Urinary bladder (tissue), 4 donors: ENCODE measurements around the gene SPRED2. TPM values are rescaled to one million over a fixed set of nuclear protein-coding genes. Genes with fewer than 3 reads are reported as not detected.

ENCODE experiments used
- DNase-seq: peaks from one replicate; pipeline ENCODE4 v3.0.0-alpha.2; 2015; ENCODE audit errors: extremely low spot score
- H3K27ac ChIP-seq: one replicate; pipeline ENCODE4 v1.5.1; 2013; ENCODE audit warnings: low read depth, mild to moderate bottlenecking, moderate library complexity
- H3K36me3 ChIP-seq: one replicate; pipeline ENCODE4 v1.6.1; 2013; ENCODE audit warnings: mild to moderate bottlenecking, moderate library complexity; ENCODE audit not compliant: insufficient read depth
- H3K4me1 ChIP-seq: one replicate; pipeline ENCODE4 v1.6.1; 2013; ENCODE audit warnings: mild to moderate bottlenecking, moderate library complexity; ENCODE audit not compliant: insufficient read depth
- H3K4me3 ChIP-seq: one replicate; pipeline ENCODE4 v1.5.1; 2013; ENCODE audit warnings: low read depth, low read length
- WGBS: extraction: QIAGEN DNeasy Blood & Tissue Kit; methylation state at CpG from one replicate; pipeline ENCODE4 v1.1.7; 2013; 5-methylcytosine and 5-hydroxymethylcytosine counted together
- polyA plus RNA-seq: library from polyadenylated mRNA; stranded (reverse); fragments of 200-250 nt; gene quantifications from one replicate; pipeline ENCODE4 v1.2.3, GENCODE V29; 2013
- total RNA-seq: library from RNA; depleted of rRNA; stranded (reverse); fragments of >200 nt; gene quantifications from one replicate; pipeline ENCODE4 v1.2.3, GENCODE V29; 2014
- donor health status: healthy with polysubstance abuse.
- donor health status: healthy.

The SPRED2 gene
- total and polyA plus RNA-seq, 2 donors: 12.0 to 19.1 TPM

DNA sequence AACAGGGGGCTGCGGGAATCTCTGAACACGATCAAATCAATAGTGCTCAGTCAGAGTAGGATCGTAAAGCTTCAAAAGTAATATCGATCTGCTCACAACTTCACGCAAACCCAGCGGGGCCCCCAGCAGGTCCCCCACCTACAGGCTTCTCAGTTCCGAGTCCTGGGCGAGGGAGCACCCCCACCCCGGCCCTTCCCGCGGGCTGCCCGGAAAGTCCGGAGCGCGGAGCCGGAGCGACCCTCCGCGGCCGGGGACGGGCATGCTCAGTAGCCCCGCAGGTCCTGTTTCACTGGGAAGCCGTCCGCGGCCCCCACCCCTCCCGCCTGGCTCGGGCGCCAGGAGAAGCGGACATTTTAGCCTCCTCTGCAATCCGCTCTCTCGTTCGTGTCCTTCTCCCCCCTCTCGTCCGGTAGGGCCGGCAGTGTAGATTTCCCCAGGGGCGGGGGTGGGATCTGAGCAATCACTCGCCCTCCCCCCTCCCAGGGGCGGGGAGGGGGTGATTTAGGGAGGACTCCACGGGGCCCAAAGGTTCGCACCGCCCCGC, 3.3 kb upstream of the SPRED2 start:
- peak overlapping the region; percentile 76 for H3K27ac ChIP-seq
- DNase-seq: peak; percentile 58
- no peaks in the 10 kb centered on the region for H3K36me3 ChIP-seq
- 1% methylated on average over 42 of the region's 42 CpGs for WGBS
- peak overlapping the region; percentile 58 for H3K4me3 ChIP-seq
- no peaks in the 10 kb centered on the region for H3K4me1 ChIP-seq

GRCh38 chr2:65434592-65435241, 2.3 kb upstream of the SPRED2 start:
- Histone ChIP-seq H3K27ac (no peak overlapping the region), H3K36me3 (no peaks in the 10 kb centered on the region), H3K4me3 (no peak overlapping the region), H3K4me1 (no peaks in the 10 kb centered on the region)
- WGBS: 68% methylated on average over 3 of the region's 3 CpGs
- no peak for DNase-seq

DNA sequence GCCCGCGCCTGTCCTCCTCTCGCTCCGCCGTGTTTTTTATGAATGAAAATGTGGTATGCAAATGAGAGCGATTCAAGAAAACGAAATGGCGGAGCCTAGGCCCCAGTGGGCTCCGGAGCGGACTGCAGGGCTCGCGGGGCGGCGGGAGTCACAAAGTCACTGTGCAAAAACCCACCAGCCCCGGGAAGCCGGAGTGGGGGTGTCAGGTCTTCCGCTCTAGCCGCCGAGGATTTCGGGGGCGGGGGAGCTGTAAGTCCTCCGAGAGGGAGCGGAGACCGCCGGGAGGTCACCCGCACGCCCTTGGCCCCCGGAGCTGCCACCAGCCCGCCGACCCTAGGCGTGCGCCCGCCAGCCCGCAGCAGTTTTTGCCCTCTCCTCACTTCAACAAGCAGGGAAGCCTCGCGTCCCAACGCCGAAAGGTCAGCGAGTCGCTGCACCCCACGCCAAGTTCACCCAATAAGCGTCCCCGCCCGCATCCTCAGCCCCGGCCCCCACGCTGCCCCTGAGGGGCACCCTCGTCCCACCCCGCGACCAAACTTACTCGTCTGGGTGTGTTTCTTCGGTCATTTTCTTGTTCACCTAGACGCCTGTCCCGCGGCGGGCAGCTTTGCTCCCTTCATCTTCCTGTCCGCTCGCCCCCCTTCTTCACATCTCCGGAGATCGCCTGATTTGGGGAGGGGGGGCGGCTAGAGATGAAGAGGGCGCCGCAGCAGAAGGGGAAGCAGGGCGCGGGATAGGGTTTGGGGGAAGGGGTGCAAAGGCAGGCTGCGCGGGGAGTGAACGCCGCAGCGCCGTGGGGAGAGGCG, 775 bp downstream of the SPRED2 start:
- Histone ChIP-seq H3K4me1 (no peaks in the 10 kb centered on the region), H3K27ac (peak overlapping the region; percentile 95), H3K4me3 (peak overlapping the region; percentile 84), H3K36me3 (no peaks in the 10 kb centered on the region)
- no peak for DNase-seq
- under 1% methylated on average over 71 of the region's 71 CpGs for WGBS

GRCh38 chr2:65430603-65431420, 1.6 kb downstream of the SPRED2 start:
- DNase-seq: no peak

DNA sequence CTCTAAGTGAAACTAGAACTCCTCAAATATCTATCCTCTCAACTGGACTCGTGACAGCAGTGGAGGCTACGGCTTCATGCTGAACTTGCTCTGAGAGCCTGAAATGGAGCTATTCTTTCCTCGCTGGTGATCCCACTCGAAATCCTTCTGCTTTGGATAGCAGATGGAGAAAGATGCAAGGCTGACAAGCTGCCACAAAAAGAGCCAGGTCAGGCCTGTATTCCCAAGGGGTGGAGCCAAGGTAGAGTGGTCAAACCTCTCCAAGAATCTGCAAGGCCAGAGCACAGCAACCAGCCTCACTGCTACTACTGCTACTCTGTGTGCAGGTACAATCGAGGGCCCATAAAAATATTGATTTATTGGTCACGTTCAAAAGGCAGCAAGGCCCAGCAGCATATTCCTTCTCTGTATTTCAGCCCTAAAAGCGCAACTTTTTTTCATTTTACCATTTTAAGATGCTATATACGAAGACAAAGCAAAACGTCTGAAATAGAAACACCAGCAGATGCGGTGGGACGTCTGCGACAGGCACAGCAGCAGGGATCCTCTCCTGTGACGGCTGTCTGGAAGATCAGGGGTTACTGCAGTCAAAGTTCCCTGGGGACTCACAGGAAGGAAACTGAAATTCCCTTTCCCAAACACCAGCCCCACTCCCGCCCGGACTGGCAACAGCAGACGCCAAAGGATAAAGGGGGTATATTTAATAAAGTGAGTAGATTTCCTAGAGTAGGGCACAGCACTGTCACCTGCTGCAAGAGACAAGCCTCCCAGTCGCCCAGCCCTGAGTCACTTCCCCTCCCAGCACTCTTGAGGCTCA, 2.4 kb downstream of the SPRED2 start:
- Histone ChIP-seq H3K4me3 (peak overlapping the region; percentile 84), H3K4me1 (no peaks in the 10 kb centered on the region), H3K36me3 (no peaks in the 10 kb centered on the region), H3K27ac (no peak overlapping the region)
- 33% methylated on average over 17 of the region's 17 CpGs for WGBS
- DNase-seq: no peak

More at GRCh38 chr2:65430603-65431420, 1.6 kb downstream of the SPRED2 start:
- WGBS: under 1% methylated on average over 95 of the region's 95 CpGs
- Histone ChIP-seq H3K4me3 (peak overlapping the region; percentile 84), H3K27ac (peak overlapping the region; percentile 95), H3K36me3 (no peaks in the 10 kb centered on the region), H3K4me1 (no peaks in the 10 kb centered on the region)

DNA sequence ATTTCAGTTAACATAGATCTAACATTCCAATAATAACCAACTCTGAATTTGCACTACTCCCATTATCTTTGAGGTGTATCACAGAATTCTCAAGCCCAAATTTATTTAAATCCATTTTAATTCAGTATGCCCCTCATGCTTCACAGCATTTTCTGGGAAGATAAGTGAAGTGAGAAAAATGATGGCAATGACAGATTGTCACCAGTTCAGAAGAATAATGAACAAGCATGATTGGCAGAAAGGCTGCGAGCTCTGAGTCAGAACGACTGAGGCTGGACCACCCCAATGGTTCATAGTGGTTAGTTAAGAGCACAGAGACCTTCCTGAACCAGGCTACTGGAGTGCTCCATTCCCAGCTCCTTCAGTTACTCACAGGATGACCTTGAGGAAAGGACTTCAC, 4.9 kb downstream of the SPRED2 start:
- no peak overlapping the region for H3K27ac ChIP-seq
- no peak overlapping the region for H3K4me3 ChIP-seq
- no peak for DNase-seq
- no peaks in the 10 kb centered on the region for H3K36me3 ChIP-seq
- H3K4me1 ChIP-seq: peaks cover 2% of the 10 kb centered on the region
- WGBS: 77% methylated on average over 2 of the region's 2 CpGs

DNA sequence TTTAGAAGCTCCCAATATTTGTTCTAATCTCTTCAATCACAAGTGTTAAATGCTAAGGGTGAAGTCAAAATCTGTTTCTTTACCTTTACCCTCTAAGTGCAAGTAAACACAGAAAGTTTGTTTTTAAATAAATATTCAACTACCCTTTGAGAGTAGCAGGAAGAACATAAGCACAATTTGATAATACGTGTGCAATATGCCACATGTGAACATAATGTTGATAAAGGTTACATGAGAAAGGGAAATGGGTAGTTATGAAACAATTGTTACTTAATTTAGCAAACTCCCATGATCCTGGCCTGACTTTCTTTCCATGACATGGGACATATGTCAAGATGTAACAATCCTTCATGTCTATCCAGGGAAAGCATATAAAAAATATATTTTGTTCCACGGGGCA, 7.1 kb downstream of the SPRED2 start:
- DNase-seq: no peak
- 63% methylated on average over 2 of the region's 2 CpGs for WGBS
- Histone ChIP-seq H3K27ac (no peak overlapping the region), H3K4me1 (peaks cover 2% of the 10 kb centered on the region), H3K4me3 (no peak overlapping the region), H3K36me3 (no peaks in the 10 kb centered on the region)

DNA sequence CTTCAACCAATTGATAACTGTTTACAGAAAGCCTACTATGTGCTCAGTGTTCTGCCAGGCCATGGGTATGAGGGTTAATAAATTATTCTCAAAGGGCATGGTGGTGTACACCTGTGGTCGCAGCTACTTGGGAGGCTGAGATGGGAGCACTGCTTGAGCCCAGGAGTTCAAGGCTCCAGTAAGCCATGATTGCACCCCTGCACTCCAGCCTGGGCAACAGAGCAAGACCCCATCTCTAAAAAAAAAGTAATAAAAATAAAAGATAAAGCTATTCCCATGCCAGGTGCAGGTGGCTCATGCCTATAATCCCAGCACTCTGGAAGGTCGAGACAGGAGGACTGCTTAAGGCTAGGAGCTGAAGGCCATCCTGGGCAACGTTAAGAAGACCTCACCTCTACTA, 8.0 kb downstream of the SPRED2 start:
- no peaks in the 10 kb centered on the region for H3K36me3 ChIP-seq
- no peak overlapping the region for H3K27ac ChIP-seq
- no peak for DNase-seq
- 79% methylated on average over 3 of the region's 3 CpGs for WGBS
- H3K4me1 ChIP-seq: peaks cover 2% of the 10 kb centered on the region
- no peak overlapping the region for H3K4me3 ChIP-seq

GRCh38 chr2:65421432-65421748, 11.0 kb downstream of the SPRED2 start:
- H3K27ac ChIP-seq: no peak overlapping the region
- 74% methylated on average over 1 of the region's 1 CpG for WGBS

DNA sequence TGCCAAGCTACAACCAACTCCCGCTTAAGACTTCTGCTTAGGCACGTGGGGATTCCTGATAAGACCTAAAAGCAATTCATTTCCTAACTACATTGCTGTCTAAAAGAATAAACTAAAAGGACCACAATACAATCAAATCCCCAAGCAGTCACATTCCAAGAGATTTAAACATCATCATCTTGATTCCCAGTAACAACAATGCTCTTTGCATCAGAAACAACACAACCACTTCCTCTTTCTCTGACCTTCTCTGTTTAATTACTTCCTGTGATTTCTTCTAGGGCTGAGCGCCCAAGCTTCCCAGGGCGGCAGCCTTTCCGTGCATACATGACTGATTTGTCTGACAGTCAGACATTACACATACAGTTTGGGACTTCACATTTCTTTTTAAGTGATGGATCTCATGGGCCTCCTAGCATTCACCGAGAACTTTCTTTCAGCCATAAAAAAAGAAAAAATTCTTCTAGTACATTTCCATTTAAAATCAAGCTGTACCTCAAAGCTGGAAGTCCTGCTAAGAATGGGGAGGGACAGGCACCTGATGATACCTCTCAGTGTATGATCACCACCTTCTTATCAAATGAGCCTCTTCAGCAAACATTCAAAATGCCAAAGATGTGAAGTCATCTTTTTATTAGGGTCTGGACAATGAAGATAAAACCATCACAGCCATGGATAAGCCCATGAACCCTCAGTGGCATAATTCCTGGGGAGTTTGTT, 11.5 kb downstream of the SPRED2 start:
- no peak for DNase-seq
- Histone ChIP-seq H3K27ac (no peak overlapping the region), H3K4me3 (no peak overlapping the region), H3K4me1 (peaks cover 4% of the 10 kb centered on the region), H3K36me3 (no peaks in the 10 kb centered on the region)
- WGBS: 51% methylated on average over 6 of the region's 6 CpGs

More at GRCh38 chr2:65421432-65421748, 11.0 kb downstream of the SPRED2 start:
- Histone ChIP-seq H3K4me1 (peaks cover 2% of the 10 kb centered on the region), H3K36me3 (no peaks in the 10 kb centered on the region), H3K4me3 (no peak overlapping the region)
- no peak for DNase-seq

GRCh38 chr2:65417509-65418085, 14.8 kb downstream of the SPRED2 start:
- Histone ChIP-seq H3K27ac (no peak overlapping the region), H3K4me3 (no peak overlapping the region), H3K4me1 (peaks cover 1% of the 10 kb centered on the region), H3K36me3 (no peaks in the 10 kb centered on the region)
- 89% methylated on average over 3 of the region's 3 CpGs for WGBS
- no peak for DNase-seq

GRCh38 chr2:65416945-65417344, 15.5 kb downstream of the SPRED2 start:
- WGBS: 88% methylated on average over 3 of the region's 3 CpGs
- no peak for DNase-seq
- H3K27ac ChIP-seq: no peak overlapping the region
- no peaks in the 10 kb centered on the region for H3K36me3 ChIP-seq
- H3K4me1 ChIP-seq: peaks cover 1% of the 10 kb centered on the region
- no peak overlapping the region for H3K4me3 ChIP-seq
